Parathyroid adenoma (tissue), 2 donors: ENCODE data around the gene TMEM271.

Source experiments
- H2AFZ ChIP-seq: fragments of 300-600 bp; sonication (generic); one replicate; pipeline ENCODE4 v1.7.0; 2017; ENCODE audit warnings: antibody characterized with exemption, mild to moderate bottlenecking
- H3K27ac ChIP-seq: fragments of 300-600 bp; sonication (generic); one replicate; pipeline ENCODE4 v1.7.0; 2017
- H3K27me3 ChIP-seq: fragments of 300-600 bp; sonication (generic); one replicate; pipeline ENCODE4 v1.7.0; 2017; ENCODE audit warnings: low read length; ENCODE audit not compliant: control insufficient read depth, insufficient read depth
- H3K36me3 ChIP-seq: fragments of 300-600 bp; sonication (generic); one replicate; pipeline ENCODE4 v1.7.0; 2017; ENCODE audit warnings: low read length; ENCODE audit not compliant: control insufficient read depth, insufficient read depth
- H3K4me1 ChIP-seq: fragments of 300-600 bp; sonication (generic); one replicate; pipeline ENCODE4 v1.7.0; 2017; ENCODE audit warnings: control low read depth
- H3K4me2 ChIP-seq: fragments of 300-600 bp; sonication (generic); one replicate; pipeline ENCODE4 v1.7.0; 2017; ENCODE audit warnings: low read length
- H3K4me3 ChIP-seq: fragments of 300-600 bp; sonication (generic); one replicate; pipeline ENCODE4 v1.7.0; 2017; ENCODE audit warnings: low read depth, low read length
- H3K79me2 ChIP-seq: fragments of 300-600 bp; sonication (generic); one replicate; pipeline ENCODE4 v1.7.0; 2017; ENCODE audit warnings: control low read depth
- H3K9ac ChIP-seq: fragments of 300-600 bp; sonication (generic); one replicate; pipeline ENCODE4 v1.7.0; 2017; ENCODE audit warnings: mild to moderate bottlenecking
- H3K9me3 ChIP-seq: fragments of 300-600 bp; sonication (generic); one replicate; pipeline ENCODE4 v1.7.0; 2017; ENCODE audit warnings: low read length; ENCODE audit not compliant: control insufficient read depth
- TF ChIP-seq, protein P1 (sequence below): fragments of 300-600 bp; sonication (generic); IDR thresholded peaks from one replicate; pipeline ENCODE4 v1.7.0; 2017; ENCODE audit warnings: antibody characterized with exemption, mild to moderate bottlenecking
- donor health status: primary hyperparathyroidism.

TMEM271 gene

DNA sequence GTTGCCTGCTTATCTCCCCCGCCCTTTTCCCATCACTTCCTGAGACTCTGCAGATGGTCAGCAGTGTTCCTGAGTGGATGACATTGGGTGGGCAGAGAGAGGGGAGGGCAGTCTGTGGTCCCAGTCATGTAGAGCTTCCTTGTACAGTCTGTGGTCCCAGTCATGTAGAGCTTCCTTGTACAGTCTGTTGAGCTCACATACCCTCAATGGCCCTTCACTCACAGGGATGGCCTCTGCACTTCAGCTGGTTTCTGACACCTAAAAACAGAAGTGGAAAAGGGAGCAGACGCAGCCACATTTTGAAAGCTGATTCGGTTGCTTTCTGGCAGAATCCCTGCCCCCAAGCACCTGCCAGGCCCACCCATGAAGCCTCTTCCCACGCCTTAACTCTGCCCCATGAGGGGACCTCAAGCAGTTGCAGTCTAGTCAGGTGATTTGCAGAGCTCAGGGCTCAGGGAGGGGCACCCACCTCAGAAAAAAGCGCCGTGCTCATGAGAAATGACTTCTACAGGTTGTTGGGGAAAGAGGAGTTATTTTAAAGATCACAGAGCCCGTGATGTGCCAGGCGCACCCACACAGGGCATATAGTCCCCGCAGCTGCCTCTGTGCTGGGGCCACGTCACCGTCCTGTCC lies 3.6 kb upstream of the TMEM271 start:
- Histone ChIP-seq H3K4me2 (no peak overlapping the region), H3K27ac (no peak overlapping the region), H3K27me3 (peaks cover 5% of the 10 kb centered on the region), H3K9ac (no peak overlapping the region), H3K4me3 (no peak overlapping the region), H3K9me3 (no peaks in the 10 kb centered on the region), H3K36me3 (no peaks in the 10 kb centered on the region), H3K4me1 (no peaks in the 10 kb centered on the region), H2AFZ (no peak overlapping the region), H3K79me2 (no peaks in the 10 kb centered on the region)
- TF ChIP-seq, protein P1, sequence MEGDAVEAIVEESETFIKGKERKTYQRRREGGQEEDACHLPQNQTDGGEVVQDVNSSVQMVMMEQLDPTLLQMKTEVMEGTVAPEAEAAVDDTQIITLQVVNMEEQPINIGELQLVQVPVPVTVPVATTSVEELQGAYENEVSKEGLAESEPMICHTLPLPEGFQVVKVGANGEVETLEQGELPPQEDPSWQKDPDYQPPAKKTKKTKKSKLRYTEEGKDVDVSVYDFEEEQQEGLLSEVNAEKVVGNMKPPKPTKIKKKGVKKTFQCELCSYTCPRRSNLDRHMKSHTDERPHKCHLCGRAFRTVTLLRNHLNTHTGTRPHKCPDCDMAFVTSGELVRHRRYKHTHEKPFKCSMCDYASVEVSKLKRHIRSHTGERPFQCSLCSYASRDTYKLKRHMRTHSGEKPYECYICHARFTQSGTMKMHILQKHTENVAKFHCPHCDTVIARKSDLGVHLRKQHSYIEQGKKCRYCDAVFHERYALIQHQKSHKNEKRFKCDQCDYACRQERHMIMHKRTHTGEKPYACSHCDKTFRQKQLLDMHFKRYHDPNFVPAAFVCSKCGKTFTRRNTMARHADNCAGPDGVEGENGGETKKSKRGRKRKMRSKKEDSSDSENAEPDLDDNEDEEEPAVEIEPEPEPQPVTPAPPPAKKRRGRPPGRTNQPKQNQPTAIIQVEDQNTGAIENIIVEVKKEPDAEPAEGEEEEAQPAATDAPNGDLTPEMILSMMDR = no peak

DNA sequence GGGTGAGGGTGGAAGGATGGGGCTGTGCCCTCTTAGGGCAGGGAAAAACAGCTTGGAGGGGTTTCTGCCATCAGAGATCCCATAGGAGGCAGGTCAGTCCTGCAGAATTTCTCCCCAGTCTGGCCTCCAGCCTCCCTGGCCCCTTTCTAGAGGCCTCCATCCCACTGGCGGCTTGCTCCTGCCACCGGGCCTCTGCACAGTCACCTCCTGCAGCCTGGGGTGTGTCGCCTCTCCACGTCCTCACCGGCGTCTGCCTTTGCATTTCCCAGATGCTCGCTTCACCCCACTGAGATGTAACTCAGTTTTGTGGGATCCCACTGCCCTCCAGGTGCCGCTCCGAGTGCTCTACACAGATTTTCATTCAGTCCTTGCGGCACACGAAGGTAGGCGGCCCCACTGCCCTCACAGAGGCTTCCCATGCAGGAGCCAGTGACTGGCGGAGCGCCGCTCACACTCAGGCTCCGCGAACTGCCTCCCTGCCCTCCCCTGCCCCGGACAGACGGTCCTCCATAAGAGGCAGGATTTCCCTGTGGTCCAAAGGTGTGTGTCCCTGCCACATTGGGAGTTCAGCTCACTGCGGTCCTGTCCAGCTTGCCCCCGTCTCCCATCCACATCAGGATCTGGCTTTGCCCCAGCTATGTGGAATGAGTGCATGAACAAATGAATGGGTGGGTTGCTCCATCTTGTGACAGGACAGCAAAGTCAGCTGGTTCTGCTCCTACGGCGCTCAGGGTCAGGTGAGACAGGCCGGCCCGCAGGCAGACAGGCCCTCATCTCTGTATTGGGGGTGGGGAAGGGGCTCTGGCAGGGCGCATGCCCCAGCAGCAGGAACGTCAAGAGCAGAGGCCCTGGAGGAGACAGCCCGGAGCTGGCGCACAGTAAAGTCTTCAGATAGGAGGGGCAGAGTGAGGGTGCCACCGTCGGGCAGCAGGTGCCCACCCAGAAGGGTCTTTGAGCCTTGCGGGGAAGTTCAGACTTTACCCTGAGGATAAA lies 2.7 kb upstream of the TMEM271 start:
- no peak overlapping the region for H3K4me3 ChIP-seq

DNA sequence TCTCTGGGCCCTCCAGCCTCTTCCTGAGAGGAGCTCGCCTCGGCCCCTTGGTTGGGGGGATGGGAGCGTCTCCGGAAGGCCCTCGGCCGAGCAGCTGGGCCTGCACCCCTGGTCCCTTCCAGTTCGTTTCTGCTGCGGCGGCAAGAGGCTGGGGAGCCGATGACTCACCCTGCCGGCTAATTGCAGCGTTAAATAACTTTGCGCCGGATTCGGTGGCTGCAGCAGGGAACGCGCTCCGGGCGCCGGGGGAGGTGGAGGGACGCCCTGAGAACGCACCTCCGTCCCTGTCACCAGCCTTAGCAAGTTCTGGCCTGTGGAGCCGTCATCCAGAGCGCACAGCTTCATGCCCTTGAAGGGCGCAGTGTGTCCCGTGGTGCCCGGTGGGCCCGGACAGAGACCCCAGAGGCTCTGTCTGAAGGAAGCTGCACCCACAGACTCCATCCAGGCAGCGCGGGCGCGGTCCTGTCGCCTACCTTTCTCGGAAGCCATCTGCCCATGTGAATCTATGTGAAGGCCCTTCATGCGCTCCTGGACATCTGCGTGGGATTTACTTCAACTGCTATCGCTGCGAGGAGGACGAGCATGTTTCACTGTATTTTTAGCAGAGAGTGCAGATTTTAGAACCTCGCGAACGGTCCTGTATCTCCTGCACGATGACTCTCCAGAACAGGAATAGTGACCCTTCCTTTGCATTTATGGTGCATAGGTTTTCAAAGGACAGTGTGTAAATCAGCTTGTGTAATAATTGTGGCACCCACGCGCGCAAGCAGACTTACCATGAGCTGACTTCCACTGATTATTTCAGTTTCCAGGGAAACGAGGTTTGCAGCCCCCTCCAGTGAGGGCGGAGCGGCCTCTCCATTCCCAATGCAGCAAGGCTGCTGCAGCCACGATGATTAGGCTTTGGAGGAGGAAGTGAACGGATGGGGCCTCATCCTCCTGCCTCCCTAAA lies 1.7 kb upstream of the TMEM271 start:
- H3K27ac ChIP-seq = no peak overlapping the region
- no peak overlapping the region for H3K9ac ChIP-seq
- no peak overlapping the region for H3K4me3 ChIP-seq
- H3K79me2 ChIP-seq = no peaks in the 10 kb centered on the region
- no peak overlapping the region for H2AFZ ChIP-seq
- TF ChIP-seq, protein P1 = no peak
- H3K4me1 ChIP-seq = no peaks in the 10 kb centered on the region
- peaks cover 6% of the 10 kb centered on the region for H3K27me3 ChIP-seq
- H3K36me3 ChIP-seq = no peaks in the 10 kb centered on the region
- H3K4me2 ChIP-seq = peak overlapping the region; percentile 47
- H3K9me3 ChIP-seq = no peaks in the 10 kb centered on the region

More for the DNA sequence above, 2.7 kb upstream of the TMEM271 start:
- no peak overlapping the region for H3K27ac ChIP-seq
- no peak overlapping the region for H2AFZ ChIP-seq
- TF ChIP-seq, protein P1 = no peak
- no peaks in the 10 kb centered on the region for H3K4me1 ChIP-seq
- H3K27me3 ChIP-seq = peaks cover 6% of the 10 kb centered on the region
- no peaks in the 10 kb centered on the region for H3K36me3 ChIP-seq
- no peaks in the 10 kb centered on the region for H3K9me3 ChIP-seq
- no peak overlapping the region for H3K9ac ChIP-seq
- H3K79me2 ChIP-seq = no peaks in the 10 kb centered on the region
- H3K4me2 ChIP-seq = no peak overlapping the region

DNA sequence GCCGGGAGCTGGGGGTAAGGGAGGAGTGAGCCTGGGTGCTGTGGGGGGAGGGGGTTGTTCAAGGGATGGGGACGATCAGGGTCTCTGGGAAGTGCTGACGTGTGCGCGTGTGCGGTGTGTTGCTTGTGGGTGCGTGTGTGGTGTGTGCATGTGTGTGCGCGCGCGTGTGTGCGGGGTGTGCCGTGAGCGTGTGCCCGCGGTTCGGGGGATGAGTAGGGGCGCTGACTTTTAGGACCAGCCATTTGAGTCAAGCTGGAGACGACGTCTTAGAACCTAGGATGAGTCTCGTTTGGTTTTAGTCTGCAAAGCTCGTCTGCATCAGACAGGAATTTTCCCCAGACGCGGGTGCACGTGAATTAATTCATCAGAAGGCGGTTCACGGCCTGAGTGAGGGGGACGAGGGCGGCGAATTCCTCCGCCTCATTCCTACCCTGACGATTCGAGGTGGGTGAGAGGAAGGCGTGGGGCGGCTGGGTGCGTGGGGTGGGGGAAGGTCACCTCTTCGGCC lies 950 bp upstream of the TMEM271 start:
- Histone ChIP-seq H3K36me3 (no peaks in the 10 kb centered on the region), H3K4me1 (no peaks in the 10 kb centered on the region), H3K79me2 (no peaks in the 10 kb centered on the region), H3K4me3 (no peak overlapping the region), H2AFZ (no peak overlapping the region), H3K27ac (no peak overlapping the region), H3K27me3 (peaks cover 6% of the 10 kb centered on the region), H3K9ac (no peak overlapping the region), H3K9me3 (no peaks in the 10 kb centered on the region), H3K4me2 (peak overlapping the region; percentile 47)
- TF ChIP-seq, protein P1 = no peak
